GM18951 (cell line): ENCODE data around the gene HOXC13.

ENCODE experiments used
- POLR2A ChIP-seq: IDR thresholded peaks from 4 replicates; pipeline ENCODE4 v1.6.1; 2011; ENCODE audit warnings: mild to moderate bottlenecking; ENCODE audit not compliant: insufficient read length, insufficient read depth; ENCODE audit errors: extremely low read depth
- in situ Hi-C: fragments of 300-500 bp; cut with MboI; formaldehyde crosslinking; loops from one replicate; pipeline ENCODE4 v1.12.0; 2022; ENCODE audit warnings: low sequenced_read_pairs, mixed read lengths, inconsistent platforms; ENCODE audit not compliant: unreplicated experiment

Gene HOXC13

GRCh38 chr12:53938326-53939140 is at the start of gene HOXC13:
Gene HOXC13, plus strand, starts transcription at chr12:53938831. Its CDS starts 76 bp downstream, at chr12:53938907.
- TF ChIP-seq POLR2A: no peak
- in situ Hi-C loops: no loop called here

GRCh38 chr12:53890081-53890480 is 48.5 kb upstream of the HOXC13 start:
- in situ Hi-C loops: no loop called here
- TF ChIP-seq POLR2A: no peak

- in situ Hi-C loops: no loop called here
- no peak for TF ChIP-seq POLR2A
These were observed 45.8 kb upstream of the HOXC13 start for GRCh38 chr12:53892762-53893395.

GRCh38 chr12:53899230-53899629 is 39.4 kb upstream of the HOXC13 start:
- no peak for TF ChIP-seq POLR2A
- in situ Hi-C loops: no loop called here

GRCh38 chr12:53907103-53907502 is 31.5 kb upstream of the HOXC13 start:
- no peak for TF ChIP-seq POLR2A
- in situ Hi-C loops: no loop called here

- in situ Hi-C loops: no loop called here
- TF ChIP-seq POLR2A: no peak
These were observed 21.6 kb upstream of the HOXC13 start for GRCh38 chr12:53916788-53917655.

- TF ChIP-seq POLR2A: no peak
- in situ Hi-C loops: no loop called here
These were observed 13.9 kb upstream of the HOXC13 start for GRCh38 chr12:53924521-53925405.

- no peak for TF ChIP-seq POLR2A
- in situ Hi-C loops: no loop called here
These were observed 11.2 kb upstream of the HOXC13 start for GRCh38 chr12:53927220-53928029.

GRCh38 chr12:53928054-53928835 is 10.4 kb upstream of the HOXC13 start:
- in situ Hi-C loops: no loop called here
- no peak for TF ChIP-seq POLR2A

- no peak for TF ChIP-seq POLR2A
- in situ Hi-C loops: no loop called here
These were observed 9.1 kb upstream of the HOXC13 start for GRCh38 chr12:53929527-53929926.
